ENCODE measurements around the gene SCRN3.

Gene SCRN3

GRCh38 chr2:174412256-174412655, 16.7 kb downstream of the SCRN3 start:
- H3K9ac ChIP-seq (ENCODE audit: low read length) = no peak overlapping the region
- no peak overlapping the region for H3K27ac ChIP-seq (ENCODE audit: low read length)
- no peaks in the 10 kb centered on the region for H3K27me3 ChIP-seq (ENCODE audit: control insufficient read depth, insufficient read depth, low read length)
- H3K36me3 ChIP-seq (ENCODE audit: control insufficient read depth, low read depth, low read length) = no peaks in the 10 kb centered on the region
- peaks cover 9% of the 10 kb centered on the region for H3K4me1 ChIP-seq (ENCODE audit: control insufficient read depth, low read depth, low read length)
- H3K4me3 ChIP-seq (ENCODE audit: low read length) = no peak overlapping the region
- no peaks in the 10 kb centered on the region for H3K9me3 ChIP-seq (ENCODE audit: control insufficient read depth, low read depth, low read length)

DNA sequence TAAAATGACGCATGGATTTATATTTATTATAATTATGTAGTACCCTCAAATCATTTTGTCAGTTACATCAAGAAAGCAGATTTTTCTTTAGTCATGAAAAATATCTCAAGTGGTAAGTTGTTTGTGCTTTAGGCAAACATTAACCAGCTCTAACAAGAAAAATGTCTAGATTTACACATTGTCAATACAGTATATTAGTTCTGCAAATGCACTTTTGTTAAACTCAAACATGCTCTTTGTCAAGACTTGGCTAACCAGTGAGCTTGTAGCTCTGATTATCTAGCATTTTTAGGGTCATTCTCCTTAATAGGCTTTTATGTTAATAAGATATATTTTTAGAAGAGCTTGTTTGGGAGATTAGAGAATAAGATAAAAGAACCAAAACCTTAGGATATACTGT, 32.7 kb downstream of the SCRN3 start:
- H3K27me3 ChIP-seq (ENCODE audit: control insufficient read depth, insufficient read depth, low read length) = no peaks in the 10 kb centered on the region
- no peaks in the 10 kb centered on the region for H3K4me1 ChIP-seq (ENCODE audit: control insufficient read depth, low read depth, low read length)
- H3K9ac ChIP-seq (ENCODE audit: low read length) = no peak overlapping the region
- H3K4me3 ChIP-seq (ENCODE audit: low read length) = no peak overlapping the region
- H3K27ac ChIP-seq (ENCODE audit: low read length) = no peak overlapping the region
- no peaks in the 10 kb centered on the region for H3K36me3 ChIP-seq (ENCODE audit: control insufficient read depth, low read depth, low read length)
- no peaks in the 10 kb centered on the region for H3K9me3 ChIP-seq (ENCODE audit: control insufficient read depth, low read depth, low read length)

DNA sequence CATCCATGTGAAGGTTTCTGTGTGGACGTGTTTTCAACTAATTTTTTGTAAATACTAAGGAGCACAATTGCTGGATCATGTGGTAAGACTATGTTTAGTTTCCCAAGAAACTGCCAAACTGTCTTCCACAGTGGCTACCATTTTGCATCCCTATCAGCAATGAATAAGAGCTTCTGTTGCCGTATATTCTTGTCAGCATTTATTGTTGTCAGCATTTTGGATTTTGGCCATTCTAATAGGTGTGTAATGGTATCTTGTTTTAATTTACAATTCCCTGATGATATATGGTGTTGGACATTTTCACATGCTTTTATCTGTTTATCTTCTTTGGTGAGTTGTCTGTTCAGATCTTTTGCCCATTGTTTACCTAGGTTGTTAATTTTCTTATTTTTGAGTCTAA, 34.5 kb downstream of the SCRN3 start:
- Histone ChIP-seq H3K9me3 (ENCODE audit: control insufficient read depth, low read depth, low read length) (no peaks in the 10 kb centered on the region), H3K27ac (ENCODE audit: low read length) (no peak overlapping the region), H3K36me3 (ENCODE audit: control insufficient read depth, low read depth, low read length) (no peaks in the 10 kb centered on the region)

GRCh38 chr2:174431902-174432301, 36.4 kb downstream of the SCRN3 start:
- no peaks in the 10 kb centered on the region for H3K9me3 ChIP-seq (ENCODE audit: control insufficient read depth, low read depth, low read length)
- H3K9ac ChIP-seq (ENCODE audit: low read length) = no peak overlapping the region
- no peaks in the 10 kb centered on the region for H3K4me1 ChIP-seq (ENCODE audit: control insufficient read depth, low read depth, low read length)
- no peak overlapping the region for H3K27ac ChIP-seq (ENCODE audit: low read length)
- H3K27me3 ChIP-seq (ENCODE audit: control insufficient read depth, insufficient read depth, low read length) = no peaks in the 10 kb centered on the region
- no peak overlapping the region for H3K4me3 ChIP-seq (ENCODE audit: low read length)
- H3K36me3 ChIP-seq (ENCODE audit: control insufficient read depth, low read depth, low read length) = no peaks in the 10 kb centered on the region

More for the DNA sequence above, 34.5 kb downstream of the SCRN3 start:
- H3K4me1 ChIP-seq (ENCODE audit: control insufficient read depth, low read depth, low read length) = no peaks in the 10 kb centered on the region
- H3K9ac ChIP-seq (ENCODE audit: low read length) = no peak overlapping the region
- no peak overlapping the region for H3K4me3 ChIP-seq (ENCODE audit: low read length)
- H3K27me3 ChIP-seq (ENCODE audit: control insufficient read depth, insufficient read depth, low read length) = no peaks in the 10 kb centered on the region

GRCh38 chr2:174436351-174436750, 40.8 kb downstream of the SCRN3 start:
- Histone ChIP-seq H3K9ac (ENCODE audit: low read length) (no peak overlapping the region), H3K36me3 (ENCODE audit: control insufficient read depth, low read depth, low read length) (no peaks in the 10 kb centered on the region), H3K27me3 (ENCODE audit: control insufficient read depth, insufficient read depth, low read length) (no peaks in the 10 kb centered on the region), H3K4me1 (ENCODE audit: control insufficient read depth, low read depth, low read length) (no peaks in the 10 kb centered on the region), H3K27ac (ENCODE audit: low read length) (no peak overlapping the region), H3K4me3 (ENCODE audit: low read length) (no peak overlapping the region), H3K9me3 (ENCODE audit: control insufficient read depth, low read depth, low read length) (no peaks in the 10 kb centered on the region)

DNA sequence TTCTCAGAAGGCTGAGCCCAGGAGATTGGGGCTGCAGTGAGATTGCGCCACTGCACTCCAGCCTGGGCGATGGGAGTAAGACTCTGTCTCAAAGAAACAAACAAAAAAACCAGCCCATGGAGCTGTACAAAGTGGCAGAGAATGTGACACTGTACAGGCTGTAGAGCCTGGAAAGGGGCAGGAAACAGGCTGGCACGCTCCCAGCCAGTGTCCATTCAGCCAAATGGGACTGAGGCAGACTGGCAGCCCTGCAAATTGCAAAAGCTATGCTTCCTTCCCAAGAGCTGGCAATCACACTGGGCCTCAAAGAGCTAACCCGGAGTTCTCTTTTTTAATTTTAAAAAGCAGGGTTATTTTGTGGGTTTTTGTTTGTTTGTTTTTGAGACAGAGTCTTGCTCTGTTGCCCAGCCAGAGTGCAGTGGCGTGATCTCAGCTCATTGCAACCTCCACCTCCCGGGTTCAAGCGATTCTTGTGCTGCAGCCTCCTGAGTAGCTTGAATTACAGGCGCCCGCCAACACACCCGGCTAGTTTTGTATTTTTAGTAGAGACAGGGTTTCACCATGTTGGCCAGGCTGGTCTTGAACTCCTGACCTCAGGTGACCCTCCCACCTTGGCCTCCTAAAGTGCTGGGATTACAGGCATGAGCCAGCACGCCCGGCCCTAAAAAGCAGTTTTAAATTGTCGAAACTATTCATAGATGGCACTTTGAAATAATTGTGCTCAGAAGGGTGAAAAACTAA, 42.8 kb downstream of the SCRN3 start:
- Histone ChIP-seq H3K9ac (ENCODE audit: low read length) (no peak overlapping the region), H3K4me3 (ENCODE audit: low read length) (no peak overlapping the region), H3K27ac (ENCODE audit: low read length) (no peak overlapping the region), H3K9me3 (ENCODE audit: control insufficient read depth, low read depth, low read length) (no peaks in the 10 kb centered on the region), H3K4me1 (ENCODE audit: control insufficient read depth, low read depth, low read length) (no peaks in the 10 kb centered on the region), H3K36me3 (ENCODE audit: control insufficient read depth, low read depth, low read length) (no peaks in the 10 kb centered on the region), H3K27me3 (ENCODE audit: control insufficient read depth, insufficient read depth, low read length) (no peaks in the 10 kb centered on the region)

- H3K27me3 ChIP-seq (ENCODE audit: control insufficient read depth, insufficient read depth, low read length) = no peaks in the 10 kb centered on the region
- H3K27ac ChIP-seq (ENCODE audit: low read length) = no peak overlapping the region
- no peaks in the 10 kb centered on the region for H3K36me3 ChIP-seq (ENCODE audit: control insufficient read depth, low read depth, low read length)
- H3K4me1 ChIP-seq (ENCODE audit: control insufficient read depth, low read depth, low read length) = no peaks in the 10 kb centered on the region
- no peak overlapping the region for H3K4me3 ChIP-seq (ENCODE audit: low read length)
- H3K9ac ChIP-seq (ENCODE audit: low read length) = no peak overlapping the region
- no peaks in the 10 kb centered on the region for H3K9me3 ChIP-seq (ENCODE audit: control insufficient read depth, low read depth, low read length)
Observed at GRCh38 chr2:174439323-174439722, 43.8 kb downstream of the SCRN3 start.

- Histone ChIP-seq H3K36me3 (ENCODE audit: control insufficient read depth, low read depth, low read length) (no peaks in the 10 kb centered on the region), H3K9me3 (ENCODE audit: control insufficient read depth, low read depth, low read length) (no peaks in the 10 kb centered on the region), H3K9ac (ENCODE audit: low read length) (no peak overlapping the region), H3K27me3 (ENCODE audit: control insufficient read depth, insufficient read depth, low read length) (no peaks in the 10 kb centered on the region), H3K4me1 (ENCODE audit: control insufficient read depth, low read depth, low read length) (peaks cover 1% of the 10 kb centered on the region), H3K27ac (ENCODE audit: low read length) (no peak overlapping the region), H3K4me3 (ENCODE audit: low read length) (no peak overlapping the region)
Observed at GRCh38 chr2:174439950-174440349, 44.4 kb downstream of the SCRN3 start.

DNA sequence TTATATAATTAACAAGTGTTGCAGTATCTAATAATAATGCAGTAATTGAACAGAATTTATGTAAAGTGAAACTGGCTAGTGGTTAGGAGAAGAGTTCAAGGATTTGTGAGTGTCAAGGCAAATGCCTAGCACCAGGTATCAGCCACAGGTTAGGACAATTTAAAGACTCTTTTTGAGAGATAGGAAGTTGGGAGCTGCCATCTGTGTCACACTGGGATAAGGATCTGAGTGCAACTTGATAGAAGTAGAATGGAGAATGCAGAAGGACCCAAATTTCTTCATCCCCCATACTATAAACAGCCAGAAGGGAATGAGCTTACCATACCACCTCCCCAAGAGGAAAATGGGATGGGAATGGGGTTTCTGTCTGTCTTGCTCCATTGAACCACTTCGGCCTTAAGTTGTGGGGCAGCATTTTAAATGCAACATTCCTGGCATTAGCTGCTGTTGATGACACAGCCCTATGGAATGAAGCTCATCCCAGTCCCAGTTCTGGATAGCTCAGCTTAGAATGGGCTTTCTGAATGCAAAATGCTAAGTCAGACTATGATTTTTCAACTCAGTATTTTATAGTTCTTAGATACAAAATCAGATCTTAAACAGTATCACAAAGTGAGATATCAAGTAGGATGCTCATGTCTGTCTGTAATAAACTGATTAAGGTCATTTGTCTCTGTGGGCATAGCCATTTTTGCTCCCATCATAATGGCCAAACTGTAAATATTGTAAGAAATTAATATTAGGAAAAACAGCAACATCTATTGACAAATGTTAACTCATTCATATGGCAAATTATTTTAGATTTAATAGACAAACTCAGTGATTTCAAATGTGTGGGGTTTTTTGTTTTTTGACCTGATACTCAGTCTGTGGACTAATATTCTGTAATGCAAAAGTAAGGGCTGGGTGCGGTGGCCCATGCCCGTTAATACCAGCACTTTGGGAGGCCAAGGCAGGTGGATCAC, 47.3 kb downstream of the SCRN3 start:
- H3K27me3 ChIP-seq (ENCODE audit: control insufficient read depth, insufficient read depth, low read length) = no peaks in the 10 kb centered on the region
- no peak overlapping the region for H3K4me3 ChIP-seq (ENCODE audit: low read length)
- no peaks in the 10 kb centered on the region for H3K36me3 ChIP-seq (ENCODE audit: control insufficient read depth, low read depth, low read length)
- H3K27ac ChIP-seq (ENCODE audit: low read length) = no peak overlapping the region
- H3K9me3 ChIP-seq (ENCODE audit: control insufficient read depth, low read depth, low read length) = no peaks in the 10 kb centered on the region
- H3K9ac ChIP-seq (ENCODE audit: low read length) = no peak overlapping the region
- peaks cover 3% of the 10 kb centered on the region for H3K4me1 ChIP-seq (ENCODE audit: control insufficient read depth, low read depth, low read length)

DNA sequence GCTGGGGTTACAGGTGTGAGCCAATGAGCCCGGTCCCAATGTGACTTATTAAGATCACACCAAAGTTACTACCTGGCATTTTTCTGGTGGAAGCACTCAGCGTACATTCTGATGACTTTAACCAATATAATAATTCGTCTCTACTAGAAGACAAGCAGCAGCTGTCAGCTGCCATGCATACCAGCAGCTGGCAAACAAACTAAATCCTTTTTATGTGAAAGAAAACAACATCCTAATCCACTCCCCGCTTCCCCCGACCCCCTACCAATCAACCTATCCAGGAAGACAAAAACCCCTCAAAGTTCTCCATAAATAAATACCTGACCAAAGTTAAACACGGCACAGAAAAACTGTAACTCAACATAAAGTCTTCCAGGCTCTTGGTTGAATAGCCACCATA, 49.2 kb downstream of the SCRN3 start:
- H3K4me3 ChIP-seq (ENCODE audit: low read length) = no peak overlapping the region
- H3K9me3 ChIP-seq (ENCODE audit: control insufficient read depth, low read depth, low read length) = no peaks in the 10 kb centered on the region
- no peaks in the 10 kb centered on the region for H3K27me3 ChIP-seq (ENCODE audit: control insufficient read depth, insufficient read depth, low read length)
- H3K9ac ChIP-seq (ENCODE audit: low read length) = no peak overlapping the region
- H3K4me1 ChIP-seq (ENCODE audit: control insufficient read depth, low read depth, low read length) = peaks cover 3% of the 10 kb centered on the region
- H3K36me3 ChIP-seq (ENCODE audit: control insufficient read depth, low read depth, low read length) = no peaks in the 10 kb centered on the region
- H3K27ac ChIP-seq (ENCODE audit: low read length) = no peak overlapping the region

DNA sequence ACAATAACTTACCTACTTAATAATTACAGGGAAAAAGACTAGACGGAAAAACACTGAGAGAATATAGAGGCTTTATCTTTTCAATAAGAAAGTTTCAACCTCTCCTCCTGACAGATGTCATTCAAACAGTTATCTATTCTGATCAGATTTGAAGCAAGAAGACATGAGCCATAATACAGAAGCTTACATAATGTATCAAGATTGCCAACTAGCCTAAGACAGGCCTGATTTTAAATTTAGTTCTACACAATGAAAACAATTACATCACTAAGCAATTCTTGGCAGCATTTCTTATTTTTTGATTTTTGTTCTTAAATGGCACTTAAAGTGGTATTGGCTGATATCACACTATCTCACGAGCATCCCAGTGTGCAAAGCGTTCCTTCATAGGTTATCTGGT, 49.7 kb downstream of the SCRN3 start:
- Histone ChIP-seq H3K27ac (ENCODE audit: low read length) (no peak overlapping the region), H3K9ac (ENCODE audit: low read length) (no peak overlapping the region), H3K9me3 (ENCODE audit: control insufficient read depth, low read depth, low read length) (no peaks in the 10 kb centered on the region), H3K36me3 (ENCODE audit: control insufficient read depth, low read depth, low read length) (no peaks in the 10 kb centered on the region), H3K4me3 (ENCODE audit: low read length) (no peak overlapping the region), H3K4me1 (ENCODE audit: control insufficient read depth, low read depth, low read length) (peaks cover 3% of the 10 kb centered on the region), H3K27me3 (ENCODE audit: control insufficient read depth, insufficient read depth, low read length) (no peaks in the 10 kb centered on the region)

Measured in iPS-18a (cell line).